ENCODE measurements around the gene TBC1D22A. TPM values are rescaled to one million over a fixed set of nuclear protein-coding genes. Genes with fewer than 3 reads are reported as not detected.

TBC1D22A gene
- total RNA-seq, 1 donor from 2014 or later, result 87.8 TPM

DNA sequence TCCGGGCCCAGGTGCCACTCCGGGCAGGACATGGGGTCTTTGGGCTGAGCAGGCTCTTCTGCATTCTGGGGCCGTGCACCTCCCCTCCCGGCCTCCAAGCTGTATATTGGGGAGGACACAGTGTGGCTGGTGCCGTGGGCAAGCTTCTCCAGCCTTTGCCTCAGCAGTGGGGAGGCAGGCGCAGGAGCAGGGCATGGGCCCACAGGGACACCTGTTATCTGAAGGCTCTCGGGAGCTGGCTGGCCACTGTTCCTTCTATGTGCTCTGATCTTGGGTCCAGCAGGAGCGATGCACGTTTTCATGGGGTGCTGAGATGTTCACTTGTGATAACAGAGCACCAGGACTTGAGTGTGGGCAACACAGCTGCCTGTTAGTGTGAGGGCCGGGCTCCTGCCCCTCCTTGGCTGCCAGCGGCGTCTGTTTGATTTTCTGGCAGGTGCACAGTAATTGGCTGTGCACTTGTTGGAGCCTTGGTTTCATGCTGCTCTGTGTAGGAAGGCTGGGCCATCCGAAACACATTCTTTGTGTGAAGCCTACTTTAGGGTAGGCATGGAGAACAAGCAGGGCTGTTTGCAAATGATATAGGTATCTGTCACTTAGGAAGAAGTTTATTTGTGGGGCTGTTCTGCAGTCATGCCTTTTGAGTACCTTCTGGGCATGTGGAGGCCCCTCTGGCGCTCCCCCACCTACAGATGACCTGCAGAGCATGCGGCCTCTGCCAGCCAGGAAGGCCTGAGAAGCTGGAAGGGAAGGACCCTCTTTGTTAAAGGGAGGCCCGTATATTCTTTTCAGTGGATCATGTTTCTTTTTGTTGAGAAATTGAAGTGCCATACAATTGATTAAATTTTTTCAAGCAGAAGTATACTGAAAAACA, 201.5 kb downstream of the TBC1D22A start:
- H3K4me1 ChIP-seq, result no peaks in the 10 kb centered on the region
- no peaks in the 10 kb centered on the region for H3K27me3 ChIP-seq
- no peak overlapping the region for H3K27ac ChIP-seq
- no peaks in the 10 kb centered on the region for H3K36me3 ChIP-seq
- intact Hi-C loops (cut with DNase I), result no loop called here
- DNase-seq (ENCODE audit: low spot score in 2 of 2), result no peak
- H3K9me3 ChIP-seq, result no peaks in the 10 kb centered on the region
- no peak for TF ChIP-seq CTCF (IDR thresholded peaks at IDR 0.05)
- no peak overlapping the region for H3K4me3 ChIP-seq

DNA sequence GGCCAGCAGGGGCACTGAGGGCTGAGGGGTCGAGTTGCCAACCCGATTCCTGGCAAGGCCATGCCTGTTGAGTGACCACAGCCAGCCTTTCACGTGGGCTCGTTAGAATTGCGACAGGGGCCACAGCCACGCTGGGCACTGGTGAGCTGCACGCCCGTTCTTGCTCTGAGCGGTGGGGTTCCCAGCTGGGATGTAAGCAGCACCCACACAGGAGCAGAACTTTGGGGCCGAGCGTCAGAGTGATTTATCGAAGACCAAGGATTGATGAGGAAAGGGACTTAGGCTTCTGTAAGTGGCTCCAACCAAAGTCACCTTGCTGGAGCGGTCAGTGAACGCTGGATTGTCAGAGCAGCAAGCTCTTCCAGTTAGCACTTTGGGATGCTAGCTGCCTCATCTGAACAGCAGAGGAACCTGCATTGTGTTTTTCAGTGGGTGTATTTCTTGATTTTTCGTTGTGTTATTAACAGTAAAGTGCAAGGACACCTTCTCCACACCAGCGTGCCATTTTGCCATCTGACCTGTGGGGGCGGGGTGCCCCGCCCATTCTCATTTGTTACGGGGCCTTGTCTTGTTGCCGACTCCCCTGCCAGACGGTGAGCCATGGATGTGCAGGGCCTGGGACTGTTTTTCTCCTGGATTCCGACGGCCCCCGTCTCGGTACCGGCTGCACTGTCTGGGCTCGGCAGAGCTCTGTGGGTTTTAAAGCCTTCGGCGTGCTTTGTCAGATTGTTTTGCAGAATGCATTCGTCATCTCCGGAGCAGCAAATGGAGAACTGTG, 202.5 kb downstream of the TBC1D22A start:
- no peaks in the 10 kb centered on the region for H3K36me3 ChIP-seq
- DNase-seq (ENCODE audit: low spot score in 2 of 2), result no peak
- no peak overlapping the region for H3K4me3 ChIP-seq
- no peak for TF ChIP-seq CTCF (IDR thresholded peaks at IDR 0.05)
- no peaks in the 10 kb centered on the region for H3K4me1 ChIP-seq
- intact Hi-C loops (cut with DNase I), result no loop called here
- no peaks in the 10 kb centered on the region for H3K9me3 ChIP-seq
- no peak overlapping the region for H3K27ac ChIP-seq
- H3K27me3 ChIP-seq, result no peaks in the 10 kb centered on the region

GRCh38 chr22:46965555-46966494, 203.4 kb downstream of the TBC1D22A start:
- no peak overlapping the region for H3K4me3 ChIP-seq
- H3K4me1 ChIP-seq, result no peaks in the 10 kb centered on the region
- TF ChIP-seq CTCF (IDR thresholded peaks at IDR 0.05), result no peak
- no peak for DNase-seq (ENCODE audit: low spot score in 2 of 2)
- H3K27ac ChIP-seq, result no peak overlapping the region
- no peaks in the 10 kb centered on the region for H3K27me3 ChIP-seq
- H3K9me3 ChIP-seq, result no peaks in the 10 kb centered on the region
- intact Hi-C loops (cut with DNase I), result no loop called here
- no peaks in the 10 kb centered on the region for H3K36me3 ChIP-seq

DNA sequence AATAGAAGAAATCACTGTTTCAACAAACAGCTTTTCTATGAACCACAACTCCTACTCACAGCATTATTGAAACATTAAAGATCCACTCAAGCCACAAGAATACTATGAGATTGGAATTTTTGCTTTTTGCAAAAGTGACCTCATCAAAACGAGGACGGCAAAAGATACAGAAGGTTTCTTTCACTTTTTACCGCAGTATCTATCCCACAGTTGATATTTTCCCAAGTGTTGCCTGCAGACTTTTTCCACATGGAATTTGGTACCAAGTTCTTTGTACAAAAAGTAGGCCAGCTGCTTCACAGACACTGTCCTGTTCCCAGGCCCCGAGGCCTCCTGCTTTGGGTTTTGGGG, 204.0 kb downstream of the TBC1D22A start:
- H3K27ac ChIP-seq, result no peak overlapping the region
- DNase-seq (ENCODE audit: low spot score in 2 of 2), result no peak
- H3K27me3 ChIP-seq, result no peaks in the 10 kb centered on the region
- no peak overlapping the region for H3K4me3 ChIP-seq
- H3K9me3 ChIP-seq, result no peaks in the 10 kb centered on the region
- intact Hi-C loops (cut with DNase I), result no loop called here
- no peak for TF ChIP-seq CTCF (IDR thresholded peaks at IDR 0.05)
- no peaks in the 10 kb centered on the region for H3K36me3 ChIP-seq
- H3K4me1 ChIP-seq, result no peaks in the 10 kb centered on the region

DNA sequence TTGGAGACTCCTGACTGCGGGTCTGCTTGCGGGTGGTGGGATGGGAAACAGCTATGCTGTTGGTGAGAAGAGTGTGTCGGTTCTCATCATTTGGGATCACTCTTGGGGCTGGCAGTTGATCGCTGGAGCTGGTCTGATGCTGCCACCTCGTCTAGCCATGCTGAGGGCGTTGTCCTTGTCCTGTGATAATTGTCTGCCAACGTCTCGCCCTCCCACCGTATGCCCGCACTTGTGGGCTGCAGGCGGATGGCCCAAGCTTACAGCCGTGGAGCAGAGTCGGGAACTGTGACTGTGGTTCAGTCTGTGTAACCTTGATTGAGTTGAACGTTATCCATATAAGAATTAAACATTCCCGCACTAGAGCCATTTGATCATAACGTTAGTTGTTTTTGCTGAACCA, 204.4 kb downstream of the TBC1D22A start:
- no peak overlapping the region for H3K27ac ChIP-seq
- TF ChIP-seq CTCF (IDR thresholded peaks at IDR 0.05), result no peak
- intact Hi-C loops (cut with DNase I), result no loop called here
- H3K4me1 ChIP-seq, result no peaks in the 10 kb centered on the region
- H3K27me3 ChIP-seq, result no peaks in the 10 kb centered on the region
- no peak for DNase-seq (ENCODE audit: low spot score in 2 of 2)
- H3K36me3 ChIP-seq, result no peaks in the 10 kb centered on the region
- no peaks in the 10 kb centered on the region for H3K9me3 ChIP-seq
- H3K4me3 ChIP-seq, result no peak overlapping the region

All from ascending aorta (tissue), 2 donors.